Endothelial cell of umbilical vein (primary cell): ENCODE data around the gene ELMOD3. TPM values are rescaled to one million over a fixed set of nuclear protein-coding genes. Genes with fewer than 3 reads are reported as not detected.

Source experiments
- BruUV-seq: library from RNA; stranded (reverse); fragments of 400-500 nt; replicated peaks from 2 replicates; lab custom pipeline; 2021; lab: Mats Ljungman, UMichigan
- CTCF ChIA-PET: fragments of 300-600, 350-600 bp; sonication (Branson Sonifier 250); formaldehyde crosslinking; loops from one replicate; lab custom pipeline; 2021; ENCODE audit warnings: antibody characterized with exemption, inconsistent platforms; lab: Charles Lee
- POLR2A ChIA-PET: fragments of 300-600, 350-600 bp; sonication (Branson Sonifier 250); formaldehyde crosslinking; loops from one replicate; lab custom pipeline; 2021; ENCODE audit warnings: antibody characterized with exemption, inconsistent platforms; lab: Charles Lee
- DNase-seq: peaks from one replicate; pipeline ENCODE4 v3.0.0-alpha.2; 2011; ENCODE audit warnings: low read depth, low spot score
- FAIRE-seq: peaks from 2 replicates; lab custom pipeline; 2011; peaks lifted over from hg19 to GRCh38; lab: Jason Lieb, UNC
- H2AFZ ChIP-seq: 2 replicates; pipeline ENCODE4 v1.6.0; 2012; ENCODE audit warnings: low read depth, low read length, control low read depth, inconsistent platforms
- H3K27ac ChIP-seq: 2 replicates; pipeline ENCODE4 v1.5.1; 2011; ENCODE audit warnings: low read depth, mild to moderate bottlenecking, control low read depth, low read length, moderate library complexity; ENCODE audit not compliant: insufficient read depth
- H3K27me3 ChIP-seq, 2 experiments: 2 replicates each; pipeline versions ENCODE4 v1.6.0 to v1.6.1; 2011; ENCODE audit warnings: low read length in 2 of 2, mixed read lengths in 1 of 2; ENCODE audit not compliant: control insufficient read depth in 2 of 2, insufficient read depth in 2 of 2
- H3K36me3 ChIP-seq, 2 experiments: 2 replicates in 1 of 2; 3 replicates in 1 of 2; pipeline ENCODE4 v1.5.1; 2011; ENCODE audit warnings: low read length in 2 of 2, mild to moderate bottlenecking in 1 of 2, moderate library complexity in 1 of 2; ENCODE audit not compliant: control insufficient read depth in 2 of 2, insufficient read depth in 2 of 2; ENCODE audit errors: extremely low read depth in 1 of 2
- H3K4me1 ChIP-seq: 3 replicates; pipeline ENCODE4 v1.5.1; 2011; ENCODE audit warnings: mild to moderate bottlenecking, low read length; ENCODE audit not compliant: control insufficient read depth, insufficient read depth; ENCODE audit errors: extremely low read depth
- H3K4me2 ChIP-seq: 2 replicates; pipeline ENCODE4 v1.6.1; 2011; ENCODE audit warnings: low read length, control low read depth, mixed read lengths; ENCODE audit not compliant: insufficient read depth
- H3K4me3 ChIP-seq, 3 experiments: fragments of 200-600 bp in 1 of 3; sonication (generic), shearing (Covaris generic) in 1 of 3; replicated peaks in 1 of 3; 2 replicates each; pipeline ENCODE4 v1.5.1; 2011 to 2016; ENCODE audit warnings: control low read depth in 3 of 3, low read length in 3 of 3, mild to moderate bottlenecking in 2 of 3, inconsistent platforms in 1 of 3, low read depth in 1 of 3, moderate library complexity in 1 of 3; ENCODE audit not compliant: insufficient read depth in 1 of 3
- H3K79me2 ChIP-seq: 2 replicates; pipeline ENCODE4 v1.6.0; 2012; ENCODE audit warnings: low read length, inconsistent platforms; ENCODE audit not compliant: control insufficient read depth, insufficient read depth
- H3K9ac ChIP-seq: replicated peaks from 2 replicates; pipeline ENCODE3; 2011; ENCODE audit warnings: low read length, control low read depth; ENCODE audit not compliant: insufficient read depth; ENCODE audit errors: extremely low read depth
- H3K9me1 ChIP-seq: replicated peaks from 3 replicates; pipeline ENCODE4 v1.6.0; 2011; ENCODE audit warnings: mild to moderate bottlenecking, low read length; ENCODE audit not compliant: control insufficient read depth, insufficient read depth; ENCODE audit errors: extremely low read depth
- H3K9me3 ChIP-seq: replicated peaks from 2 replicates; pipeline ENCODE4 v1.5.1; 2012; ENCODE audit warnings: low read length, inconsistent platforms; ENCODE audit not compliant: control insufficient read depth, insufficient read depth
- H4K20me1 ChIP-seq: replicated peaks from 2 replicates; pipeline ENCODE3; 2011; ENCODE audit warnings: mild to moderate bottlenecking, low read length; ENCODE audit not compliant: control insufficient read depth, insufficient read depth; ENCODE audit errors: extremely low read depth
- CTCF ChIP-seq, 2 donors: IDR thresholded peaks; 1 replicate in 1 of 2; 2 replicates in 1 of 2; pipeline ENCODE4 v1.5.1; 2011; ENCODE audit warnings: low read length in 2 of 2, mild to moderate bottlenecking in 2 of 2, moderate library complexity in 2 of 2, control low read depth in 1 of 2, inconsistent platforms in 1 of 2, low read depth in 1 of 2; ENCODE audit not compliant: insufficient read depth in 1 of 2; ENCODE audit errors: extremely low read depth in 1 of 2
- EZH2 ChIP-seq: IDR thresholded peaks from 2 replicates; pipeline ENCODE4 v1.6.1; 2012; ENCODE audit warnings: borderline replicate concordance, low read depth, mild to moderate bottlenecking, moderate library complexity, low read length, inconsistent platforms; ENCODE audit not compliant: severe bottlenecking
- FOS ChIP-seq: IDR thresholded peaks from 2 replicates; pipeline ENCODE4 v1.6.1; 2011; ENCODE audit warnings: mild to moderate bottlenecking, low read length, moderate library complexity, borderline replicate concordance; ENCODE audit not compliant: insufficient read depth
- GATA2 ChIP-seq: IDR thresholded peaks from 2 replicates; pipeline ENCODE4 v1.7.0; 2011; ENCODE audit warnings: low read depth, mild to moderate bottlenecking, moderate library complexity, mixed read lengths, low read length; ENCODE audit not compliant: insufficient read length, insufficient read depth
- JUN ChIP-seq: IDR thresholded peaks from 2 replicates; pipeline ENCODE4 v1.6.1; 2011; ENCODE audit warnings: borderline replicate concordance, low read depth; ENCODE audit not compliant: insufficient read length, insufficient read depth
- MAX ChIP-seq: IDR thresholded peaks from 2 replicates; pipeline ENCODE4 v1.6.1; 2011; ENCODE audit not compliant: insufficient read depth, insufficient read length
- MYC ChIP-seq: IDR thresholded peaks from one replicate; pipeline ENCODE4 v1.6.1; 2011; ENCODE audit warnings: mild to moderate bottlenecking, low read depth, low read length
- POLR2A ChIP-seq: IDR thresholded peaks from 2 replicates; pipeline ENCODE4 v1.6.1; 2012; ENCODE audit warnings: low read depth, mild to moderate bottlenecking, control low read depth, low read length
- POLR2AphosphoS5 ChIP-seq: IDR thresholded peaks from 2 replicates; pipeline ENCODE4 v1.6.1; 2012; ENCODE audit warnings: low read depth, mild to moderate bottlenecking, control low read depth, low read length, moderate library complexity; ENCODE audit not compliant: insufficient read depth
- dilution Hi-C: fragments of 300-500 bp; cut with MboI; formaldehyde crosslinking; loops from one replicate; pipeline ENCODE4 v1.15.0; 2019; ENCODE audit warnings: low sequenced_read_pairs; ENCODE audit not compliant: extremely low pct_ligation_motif_present
- intact Hi-C: fragments of 100-400 bp; cut with micrococcal nuclease; formaldehyde crosslinking; loops from one replicate; pipeline ENCODE4 v1.10.0; 2022
- polyA plus RNA-seq, 4 experiments: library from polyadenylated mRNA; depleted of rRNA in 3 of 4; stranded (reverse) in 3 of 4; unstranded in 1 of 4; fragments of >200 nt; gene quantifications; 2 replicates each; pipeline versions ENCODE4 v1.2.1 to v1.2.3, GENCODE V29; 2011 to 2012; ENCODE audit warnings: missing spikeins in 1 of 4
- total RNA-seq: library from RNA; stranded (reverse); gene quantifications from 2 replicates; pipeline ENCODE4 v1.2.3, GENCODE V29; 2021

Gene ELMOD3
- total and polyA plus RNA-seq, 2 donors (not counting 3 experiments of a cell fraction or from before 2014, with no cell fraction given), result 12.3 to 22.0 TPM

- CTCF ChIA-PET, result interaction anchor here (7.2 kb wide), 1 partner anchor 157 kb away, joined by 99 read pairs; no protein-coding TSS in a partner anchor
- no peaks in the 10 kb centered on the region for H3K9me3 ChIP-seq
- TF ChIP-seq FOS (no peak), MAX (no peak), MYC (no peak), POLR2AphosphoS5 (no peak), EZH2 (no peak), GATA2 (no peak), JUN (no peak), CTCF (IDR thresholded peaks at IDR 0.05; ENCODE audit: extremely low read depth in 1 of 2, insufficient read depth in 1 of 2, low read depth in 1 of 2, low read length in 2 of 2) (no peak), POLR2A (no peak)
- intact Hi-C loops (no loop called here), dilution Hi-C loops (no loop called here)
- POLR2A ChIA-PET, result interaction anchor here (0.6 kb wide), 1 partner anchor 34 kb away, joined by 3 read pairs; no protein-coding TSS in a partner anchor
- no TSS peak for BruUV-seq
- DNase-seq (no peak), FAIRE-seq (no peak)
- no peak overlapping the region for H3K27ac ChIP-seq
- no peak overlapping the region for H3K4me3 ChIP-seq
- no peaks in the 10 kb centered on the region for H3K9me1 ChIP-seq
- no peaks in the 10 kb centered on the region for H3K79me2 ChIP-seq
- no peaks in the 10 kb centered on the region for H4K20me1 ChIP-seq
- H3K36me3 ChIP-seq, result peaks cover 2 to 13% of the 10 kb centered on the region in 2 experiments
- H3K27me3 ChIP-seq, result no peaks in the 10 kb centered on the region
- no peaks in the 10 kb centered on the region for H3K4me1 ChIP-seq
- no peak overlapping the region for H3K4me2 ChIP-seq
- no peak overlapping the region for H2AFZ ChIP-seq
- no peak overlapping the region for H3K9ac ChIP-seq
Measured at GRCh38 chr2:85394261-85394681, 39.7 kb downstream of the ELMOD3 start.
